ELF-1 (cell line): Measurements from ENCODE around the gene SLIT1.

Source experiments
- DNase-seq: peaks from one replicate; pipeline ENCODE4 v3.0.0-alpha.2; 2016; ENCODE audit warnings: low read depth, low spot score

Gene SLIT1

DNA sequence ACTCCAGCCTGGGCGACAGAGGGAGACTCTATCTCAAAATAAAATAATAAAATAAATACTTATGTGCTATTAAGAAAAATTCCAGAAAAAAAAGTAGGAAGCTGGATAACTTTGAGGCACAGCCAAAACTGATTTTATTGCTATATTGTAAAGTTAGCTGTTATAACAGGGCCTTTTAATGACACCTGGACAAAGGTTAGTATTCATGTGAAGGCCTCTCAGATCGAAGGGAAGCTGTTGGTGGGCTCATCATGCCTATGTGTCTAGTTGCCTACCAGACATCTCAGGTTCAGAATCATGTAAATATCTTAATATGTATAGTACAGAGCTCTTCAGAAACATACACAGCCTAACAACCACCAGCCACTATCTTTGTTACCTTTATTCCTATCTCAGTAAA is 210.6 kb downstream of the SLIT1 start:
- DNase-seq = no peak

GRCh38 chr10:96973809-96974747 is 211.7 kb downstream of the SLIT1 start:
- DNase-seq = no peak

GRCh38 chr10:96972264-96972663 is 213.5 kb downstream of the SLIT1 start:
- no peak for DNase-seq

DNA sequence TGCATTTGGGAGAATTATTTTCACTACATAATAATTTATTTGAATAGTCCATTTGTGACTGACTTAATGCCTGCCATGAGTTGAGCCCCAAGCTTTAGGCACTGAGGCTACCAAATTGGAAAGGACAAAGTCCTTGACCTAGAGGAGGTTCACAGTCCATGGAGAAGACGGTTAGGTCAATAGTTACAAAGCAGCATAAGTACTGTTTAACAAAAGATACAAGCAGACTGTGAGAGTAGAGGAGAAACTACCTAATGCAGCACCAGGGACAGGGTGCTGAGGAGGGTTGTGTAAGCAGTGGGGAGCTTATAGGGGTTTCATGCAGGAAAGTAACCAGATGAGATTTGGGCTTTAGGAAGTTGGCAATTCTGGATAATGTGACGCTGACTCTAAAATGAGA is 214.4 kb downstream of the SLIT1 start:
- no peak for DNase-seq

DNA sequence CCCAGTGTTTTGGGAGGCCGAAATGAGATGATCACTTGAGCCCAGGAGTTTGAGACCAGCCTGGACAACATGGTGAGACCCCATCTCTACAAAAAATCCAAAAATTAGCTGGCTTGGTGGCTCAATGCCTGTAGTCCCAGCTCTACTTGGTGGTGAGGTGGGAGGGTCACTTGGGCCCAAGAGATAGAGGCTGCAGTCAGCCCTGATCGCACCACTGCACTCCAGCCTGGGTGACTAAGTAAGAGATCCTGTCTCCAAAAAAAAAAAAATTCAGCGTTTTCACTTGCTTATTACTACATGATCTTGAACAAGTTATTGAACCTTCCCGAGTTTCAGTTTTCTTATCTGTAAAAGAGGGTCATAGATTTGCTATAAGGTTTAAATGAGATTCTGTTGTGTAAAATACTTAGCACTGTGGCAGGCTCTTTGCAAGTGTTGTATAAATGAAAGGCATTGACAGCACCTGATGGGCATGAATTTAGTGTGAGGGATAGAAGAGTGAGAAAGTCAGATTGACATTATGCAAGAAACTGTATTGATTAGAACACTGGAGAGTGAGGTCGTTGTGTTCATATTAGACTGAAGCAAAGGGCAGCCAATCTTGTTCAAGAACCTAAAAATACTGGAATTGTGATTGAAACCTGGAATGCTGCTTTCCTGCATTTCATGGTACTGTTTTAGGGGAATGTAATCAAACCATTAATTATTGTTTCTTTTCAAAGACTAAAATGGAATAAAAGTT is 216.9 kb downstream of the SLIT1 start:
- no peak for DNase-seq

- DNase-seq = no peak
Observed at GRCh38 chr10:96967847-96968246, 217.9 kb downstream of the SLIT1 start.

DNA sequence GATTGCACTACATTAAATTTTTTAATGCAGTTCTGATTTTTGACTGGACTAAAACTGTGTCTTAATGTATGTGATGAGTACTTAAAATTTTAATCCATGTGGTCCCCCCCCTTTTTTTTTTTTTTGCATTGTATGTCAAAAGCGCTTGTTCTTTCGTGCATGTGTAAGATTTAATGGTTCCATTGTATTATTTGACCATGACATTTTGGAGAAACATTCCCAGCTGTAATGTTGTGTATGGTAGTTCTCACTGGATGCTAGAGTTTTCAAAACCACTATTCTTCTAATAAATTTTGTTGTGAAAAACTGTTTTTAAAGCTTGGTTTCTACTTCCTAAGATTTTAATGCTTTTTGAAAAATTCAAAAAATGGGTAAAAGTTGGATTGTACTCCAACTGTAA is 221.6 kb downstream of the SLIT1 start:
- no peak for DNase-seq

DNA sequence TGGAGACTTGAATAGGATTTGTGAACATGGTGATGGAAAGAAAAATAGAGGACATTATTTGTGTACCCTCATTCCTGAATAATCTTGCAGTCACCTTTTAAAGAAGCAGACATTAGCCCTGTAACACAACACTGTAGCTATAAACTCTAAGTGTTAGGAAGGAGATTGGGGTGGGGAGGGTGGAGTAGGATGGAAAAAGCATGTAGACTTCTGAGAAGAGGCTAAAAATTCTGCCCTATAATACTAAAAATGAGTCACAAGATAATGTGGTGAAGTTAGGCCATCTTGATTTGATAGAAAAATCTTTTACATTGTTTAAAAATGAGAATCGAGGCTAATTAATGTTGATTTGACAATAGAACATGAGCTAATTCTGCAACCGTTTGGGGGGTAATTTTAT is 224.9 kb downstream of the SLIT1 start:
- no peak for DNase-seq

GRCh38 chr10:96959733-96960132 is 226.0 kb downstream of the SLIT1 start:
- DNase-seq = no peak

DNA sequence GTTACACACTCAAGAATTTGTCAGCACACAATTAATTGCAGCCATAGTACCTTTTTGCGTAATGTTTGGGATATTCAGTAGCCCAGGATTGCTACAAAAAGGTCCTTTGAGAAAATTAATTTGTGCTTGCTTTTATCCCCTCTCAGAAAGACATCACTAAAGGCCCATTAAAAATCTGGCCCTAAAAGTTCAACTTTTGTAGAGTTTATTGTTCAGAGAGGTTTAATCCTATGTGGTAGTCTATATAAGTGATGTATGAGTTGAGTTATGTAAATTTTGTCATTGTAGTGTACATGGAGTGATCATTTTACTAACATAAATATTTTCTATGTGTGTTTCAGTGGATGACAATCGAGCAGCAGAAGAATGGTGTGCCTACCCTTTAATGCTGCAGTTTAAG is 227.7 kb downstream of the SLIT1 start:
- no peak for DNase-seq

GRCh38 chr10:96955794-96956193 is 230.0 kb downstream of the SLIT1 start:
- DNase-seq = no peak

- DNase-seq = no peak
Observed at GRCh38 chr10:96951954-96952353, 233.8 kb downstream of the SLIT1 start.

DNA sequence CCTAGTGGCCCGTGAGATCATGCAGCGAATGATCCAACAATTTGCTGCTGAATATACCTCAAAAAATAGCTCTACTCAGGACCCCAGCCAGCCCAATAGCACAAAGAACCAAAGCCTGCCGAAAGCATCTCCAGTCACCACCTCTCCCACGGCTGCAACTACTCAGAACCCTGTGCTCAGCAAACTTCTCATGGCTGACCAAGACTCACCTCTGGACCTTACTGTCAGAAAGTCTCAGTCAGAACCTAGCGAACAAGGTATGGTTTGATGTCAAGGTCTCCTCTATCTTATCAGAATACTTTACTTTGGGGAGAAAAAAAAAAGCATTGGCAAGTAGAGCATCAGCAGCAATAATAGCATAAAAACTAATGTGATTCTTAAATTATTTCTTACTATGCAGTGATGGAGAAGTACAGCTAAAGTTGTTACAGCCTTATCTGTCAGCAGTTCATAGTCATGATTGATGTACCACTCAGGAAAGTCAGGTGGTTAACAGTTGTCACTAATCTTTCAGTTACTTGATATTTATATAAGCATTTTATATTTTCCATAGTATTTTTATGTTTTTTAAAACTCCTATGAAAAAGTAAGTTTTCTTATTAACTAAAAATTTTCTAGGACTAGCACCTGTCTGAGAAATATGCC is 236.6 kb downstream of the SLIT1 start:
- DNase-seq = no peak
